ENCODE measurements around the gene RPL13.

DNA sequence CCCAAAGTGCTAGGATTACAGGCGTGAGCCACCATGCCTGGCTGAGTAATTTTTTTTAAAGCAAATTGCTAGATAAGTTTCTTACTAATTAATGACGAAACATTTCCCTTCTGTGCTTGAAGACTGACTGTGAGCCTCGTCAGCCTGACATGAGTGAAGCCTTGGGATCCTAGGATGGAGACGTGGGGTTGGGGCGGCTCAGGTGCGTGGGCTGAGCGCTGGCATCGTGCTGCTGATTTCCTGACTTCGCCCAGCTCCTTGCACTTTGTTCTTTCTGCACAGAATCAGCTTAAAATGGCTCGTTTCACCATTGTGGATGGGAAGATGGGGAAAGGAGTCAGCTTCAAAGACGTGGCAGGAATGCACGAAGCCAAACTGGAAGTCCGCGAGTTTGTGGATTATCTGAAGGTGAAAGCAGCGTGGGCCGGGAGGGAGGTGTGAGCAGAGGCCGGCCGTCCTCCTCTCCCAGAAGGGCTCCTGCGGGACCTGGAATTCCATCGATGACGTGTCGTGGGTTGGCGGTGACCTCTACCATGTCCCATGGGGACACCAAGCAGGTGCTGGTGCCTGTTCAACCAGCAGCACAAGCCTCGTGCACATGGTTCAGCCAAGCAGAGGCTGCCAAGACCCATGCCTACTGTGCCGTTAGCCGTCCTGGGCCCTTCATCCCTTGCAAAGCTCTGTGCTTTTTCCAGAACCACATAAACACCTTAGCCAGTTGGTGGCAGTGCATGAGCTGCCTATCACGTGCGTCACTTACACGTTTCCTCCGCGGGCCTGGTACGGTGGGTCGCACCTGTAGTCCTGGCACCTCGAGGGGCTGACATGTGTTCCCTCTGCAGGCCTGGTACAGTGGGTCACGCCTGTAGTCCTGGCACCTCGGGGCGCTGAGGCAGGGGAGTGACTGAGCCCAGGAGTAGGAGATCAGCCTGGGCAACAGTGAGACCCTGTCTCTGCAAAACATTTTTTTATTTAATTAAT is 29.8 kb upstream of the RPL13 start:
- TF ChIP-seq CREB5 (CRISPR knock-in tag; IDR thresholded peaks at IDR 0.05; ENCODE audit: low read depth) = no peak
- no peak for TF ChIP-seq BACH2 (CRISPR knock-in tag; IDR thresholded peaks at IDR 0.05; ENCODE audit: borderline replicate concordance)
- no peak for TF ChIP-seq CSDC2 (CRISPR knock-in tag; IDR thresholded peaks at IDR 0.05)
- TF ChIP-seq ISL1 (CRISPR knock-in tag; IDR thresholded peaks at IDR 0.05) = no peak
- TF ChIP-seq TOX (CRISPR knock-in tag; IDR thresholded peaks at IDR 0.05; ENCODE audit: borderline replicate concordance) = no peak
- TF ChIP-seq, protein P1, sequence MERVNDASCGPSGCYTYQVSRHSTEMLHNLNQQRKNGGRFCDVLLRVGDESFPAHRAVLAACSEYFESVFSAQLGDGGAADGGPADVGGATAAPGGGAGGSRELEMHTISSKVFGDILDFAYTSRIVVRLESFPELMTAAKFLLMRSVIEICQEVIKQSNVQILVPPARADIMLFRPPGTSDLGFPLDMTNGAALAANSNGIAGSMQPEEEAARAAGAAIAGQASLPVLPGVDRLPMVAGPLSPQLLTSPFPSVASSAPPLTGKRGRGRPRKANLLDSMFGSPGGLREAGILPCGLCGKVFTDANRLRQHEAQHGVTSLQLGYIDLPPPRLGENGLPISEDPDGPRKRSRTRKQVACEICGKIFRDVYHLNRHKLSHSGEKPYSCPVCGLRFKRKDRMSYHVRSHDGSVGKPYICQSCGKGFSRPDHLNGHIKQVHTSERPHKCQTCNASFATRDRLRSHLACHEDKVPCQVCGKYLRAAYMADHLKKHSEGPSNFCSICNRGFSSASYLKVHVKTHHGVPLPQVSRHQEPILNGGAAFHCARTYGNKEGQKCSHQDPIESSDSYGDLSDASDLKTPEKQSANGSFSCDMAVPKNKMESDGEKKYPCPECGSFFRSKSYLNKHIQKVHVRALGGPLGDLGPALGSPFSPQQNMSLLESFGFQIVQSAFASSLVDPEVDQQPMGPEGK (CRISPR knock-in tag; IDR thresholded peaks at IDR 0.05; ENCODE audit: borderline replicate concordance) = no peak
- TF ChIP-seq POU6F1 (CRISPR knock-in tag; IDR thresholded peaks at IDR 0.05; ENCODE audit: borderline replicate concordance, low read depth) = no peak
- no peak for TF ChIP-seq SNAI2 (CRISPR knock-in tag; IDR thresholded peaks at IDR 0.05)
- TF ChIP-seq ZFP3 (CRISPR knock-in tag; IDR thresholded peaks at IDR 0.05) = no peak
- TF ChIP-seq OSR1 (CRISPR knock-in tag; IDR thresholded peaks at IDR 0.05) = no peak
- TF ChIP-seq ESRRG (CRISPR knock-in tag; IDR thresholded peaks at IDR 0.05) = no peak
- TF ChIP-seq ZFP30 (CRISPR knock-in tag; IDR thresholded peaks at IDR 0.05) = no peak
- TF ChIP-seq RARB (CRISPR knock-in tag; IDR thresholded peaks at IDR 0.05) = no peak
- TF ChIP-seq TCF4 (CRISPR knock-in tag; IDR thresholded peaks at IDR 0.05; ENCODE audit: borderline replicate concordance) = no peak

All from SK-N-SH treated with all-trans-retinoic acid at 6 μM for 48 hours (cell line).